Measurements from ENCODE around the gene UBE2M.
A peak's percentile ranks its signal among the peaks of the same experiment; 100 is the strongest.

UBE2M gene

DNA sequence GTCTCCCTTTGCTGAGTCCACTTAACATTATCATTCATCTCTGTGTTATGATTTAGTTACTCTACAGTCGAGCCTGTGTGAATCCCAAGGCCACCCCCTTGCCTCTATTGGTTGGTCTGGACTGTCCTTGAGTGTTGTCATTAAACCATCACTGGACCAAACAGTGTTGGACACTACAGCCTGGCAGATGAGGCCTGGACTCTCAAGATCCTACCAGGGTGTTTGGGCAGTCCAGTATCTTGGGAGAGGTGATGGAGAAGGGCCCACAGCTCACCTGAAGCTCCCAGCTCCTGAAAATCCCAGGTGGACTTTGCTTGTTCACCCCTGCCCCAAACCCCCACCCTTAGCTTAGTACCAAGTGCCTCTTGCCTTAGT lies 7.3 kb downstream of the UBE2M start:
- TF ChIP-seq, protein P1, sequence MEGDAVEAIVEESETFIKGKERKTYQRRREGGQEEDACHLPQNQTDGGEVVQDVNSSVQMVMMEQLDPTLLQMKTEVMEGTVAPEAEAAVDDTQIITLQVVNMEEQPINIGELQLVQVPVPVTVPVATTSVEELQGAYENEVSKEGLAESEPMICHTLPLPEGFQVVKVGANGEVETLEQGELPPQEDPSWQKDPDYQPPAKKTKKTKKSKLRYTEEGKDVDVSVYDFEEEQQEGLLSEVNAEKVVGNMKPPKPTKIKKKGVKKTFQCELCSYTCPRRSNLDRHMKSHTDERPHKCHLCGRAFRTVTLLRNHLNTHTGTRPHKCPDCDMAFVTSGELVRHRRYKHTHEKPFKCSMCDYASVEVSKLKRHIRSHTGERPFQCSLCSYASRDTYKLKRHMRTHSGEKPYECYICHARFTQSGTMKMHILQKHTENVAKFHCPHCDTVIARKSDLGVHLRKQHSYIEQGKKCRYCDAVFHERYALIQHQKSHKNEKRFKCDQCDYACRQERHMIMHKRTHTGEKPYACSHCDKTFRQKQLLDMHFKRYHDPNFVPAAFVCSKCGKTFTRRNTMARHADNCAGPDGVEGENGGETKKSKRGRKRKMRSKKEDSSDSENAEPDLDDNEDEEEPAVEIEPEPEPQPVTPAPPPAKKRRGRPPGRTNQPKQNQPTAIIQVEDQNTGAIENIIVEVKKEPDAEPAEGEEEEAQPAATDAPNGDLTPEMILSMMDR (conservative IDR thresholded peaks at IDR 0.05; ENCODE audit: low read depth, low read length): no peak
- DNase-seq (ENCODE audit: low read depth): no peak
- no peak overlapping the region for H3K4me3 ChIP-seq (ENCODE audit: low read length)

DNA sequence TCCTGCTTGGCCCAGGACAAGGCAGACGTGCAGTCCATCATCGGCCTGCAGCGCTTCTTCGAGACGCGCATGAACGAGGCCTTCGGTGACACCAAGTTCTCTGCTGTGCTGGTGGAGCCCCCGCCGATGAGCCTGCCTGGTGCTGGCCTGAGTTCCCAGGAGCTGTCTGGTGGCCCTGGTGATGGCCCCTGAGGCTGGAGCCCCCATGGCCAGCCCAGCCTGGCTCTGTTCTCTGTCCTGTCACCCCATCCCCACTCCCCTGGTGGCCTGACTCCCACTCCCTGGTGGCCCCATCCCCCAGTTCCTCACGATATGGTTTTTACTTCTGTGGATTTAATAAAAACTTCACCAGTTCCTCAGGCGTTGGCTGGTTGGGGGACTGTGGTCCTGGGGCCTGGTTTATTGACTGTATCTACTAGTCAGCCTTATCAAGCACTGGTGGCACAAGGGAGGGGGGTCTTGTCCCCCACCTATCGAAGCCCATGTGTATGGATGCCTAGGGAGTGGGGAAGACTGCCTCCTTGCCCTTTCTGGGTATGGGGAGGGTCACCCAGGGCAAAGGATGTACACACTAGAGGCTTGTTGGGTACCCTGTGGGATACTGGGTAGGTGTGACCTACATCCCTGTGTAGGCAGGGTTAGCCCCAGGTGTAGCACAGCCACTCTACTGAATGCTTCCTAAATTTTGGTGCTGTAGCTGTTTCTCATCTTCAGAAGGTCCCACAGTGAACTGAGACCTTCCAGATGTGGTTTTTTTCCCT lies 7.9 kb downstream of the UBE2M start:
- DNase-seq (ENCODE audit: low read depth): no peak
- no peak overlapping the region for H3K4me3 ChIP-seq (ENCODE audit: low read length)
- TF ChIP-seq, protein P1 (conservative IDR thresholded peaks at IDR 0.05; ENCODE audit: low read depth, low read length): no peak

- TF ChIP-seq, protein P1 (conservative IDR thresholded peaks at IDR 0.05; ENCODE audit: low read depth, low read length): no peak
- H3K4me3 ChIP-seq (ENCODE audit: low read length): no peak overlapping the region
- DNase-seq (ENCODE audit: low read depth): no peak
Measured at GRCh38 chr19:58549664-58550361, 8.6 kb downstream of the UBE2M start.

DNA sequence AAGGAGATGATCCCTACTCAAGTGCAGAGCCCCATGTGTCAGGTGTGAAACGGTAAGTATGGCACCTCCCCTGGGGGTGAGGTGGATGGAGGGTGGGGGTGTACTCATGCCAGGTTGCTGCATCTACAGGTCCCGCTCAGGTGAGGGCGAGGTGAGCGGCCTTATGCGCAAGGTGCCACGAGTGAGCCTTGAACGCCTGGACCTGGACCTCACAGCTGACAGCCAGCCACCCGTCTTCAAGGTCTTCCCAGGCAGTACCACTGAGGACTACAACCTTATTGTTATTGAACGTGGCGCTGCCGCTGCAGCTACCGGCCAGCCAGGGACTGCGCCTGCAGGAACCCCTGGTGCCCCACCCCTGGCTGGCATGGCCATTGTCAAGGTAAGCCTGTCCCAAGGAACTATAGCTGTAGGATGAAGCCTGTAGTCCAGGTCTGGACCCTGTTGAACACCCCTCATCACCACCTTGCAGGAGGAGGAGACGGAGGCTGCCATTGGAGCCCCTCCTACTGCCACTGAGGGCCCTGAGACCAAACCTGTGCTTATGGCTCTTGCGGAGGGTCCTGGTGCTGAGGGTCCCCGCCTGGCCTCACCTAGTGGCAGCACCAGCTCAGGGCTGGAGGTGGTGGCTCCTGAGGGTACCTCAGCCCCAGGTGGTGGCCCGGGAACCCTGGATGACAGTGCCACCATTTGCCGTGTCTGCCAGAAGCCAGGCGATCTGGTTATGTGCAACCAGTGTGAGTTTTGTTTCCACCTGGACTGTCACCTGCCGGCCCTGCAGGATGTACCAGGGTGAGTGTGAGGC lies 9.3 kb downstream of the UBE2M start:
- H3K4me3 ChIP-seq (ENCODE audit: low read length): no peak overlapping the region
- TF ChIP-seq, protein P1 (conservative IDR thresholded peaks at IDR 0.05; ENCODE audit: low read depth, low read length): no peak
- DNase-seq (ENCODE audit: low read depth): no peak

GRCh38 chr19:58547323-58548312 lies 10.8 kb downstream of the UBE2M start:
- TF ChIP-seq, protein P1 (conservative IDR thresholded peaks at IDR 0.05; ENCODE audit: low read depth, low read length): no peak
- no peak for DNase-seq (ENCODE audit: low read depth)
- H3K4me3 ChIP-seq (ENCODE audit: low read length): no peak overlapping the region

GRCh38 chr19:58546019-58546530 lies 12.3 kb downstream of the UBE2M start:
- peak overlapping the region; percentile 95 for H3K4me3 ChIP-seq (ENCODE audit: low read length)
- no peak for DNase-seq (ENCODE audit: low read depth)
- TF ChIP-seq, protein P1 (conservative IDR thresholded peaks at IDR 0.05; ENCODE audit: low read depth, low read length): no peak

Data from retinal pigment epithelial cell (primary cell).